GM19395 (cell line): ENCODE data around the gene BRD1.
"Not testable (repeated sequence)": the region's sequence is repeated elsewhere in the genome, so short reads cannot be mapped to it uniquely, and the experiment has no call there.

Source experiments
- ATAC-seq: cut with Tn5 transposase; IDR thresholded peaks from one replicate; pipeline ENCODE4 v1.9.1; 2021; ENCODE audit warnings: mild to moderate bottlenecking, moderate library complexity; ENCODE audit not compliant: unreplicated experiment

The BRD1 gene

GRCh38 chr22:49785046-49785521 is 42.6 kb downstream of the BRD1 start:
- ATAC-seq: no peak

- no peak for ATAC-seq
Observed at GRCh38 chr22:49784630-49784971, 43.1 kb downstream of the BRD1 start.

DNA sequence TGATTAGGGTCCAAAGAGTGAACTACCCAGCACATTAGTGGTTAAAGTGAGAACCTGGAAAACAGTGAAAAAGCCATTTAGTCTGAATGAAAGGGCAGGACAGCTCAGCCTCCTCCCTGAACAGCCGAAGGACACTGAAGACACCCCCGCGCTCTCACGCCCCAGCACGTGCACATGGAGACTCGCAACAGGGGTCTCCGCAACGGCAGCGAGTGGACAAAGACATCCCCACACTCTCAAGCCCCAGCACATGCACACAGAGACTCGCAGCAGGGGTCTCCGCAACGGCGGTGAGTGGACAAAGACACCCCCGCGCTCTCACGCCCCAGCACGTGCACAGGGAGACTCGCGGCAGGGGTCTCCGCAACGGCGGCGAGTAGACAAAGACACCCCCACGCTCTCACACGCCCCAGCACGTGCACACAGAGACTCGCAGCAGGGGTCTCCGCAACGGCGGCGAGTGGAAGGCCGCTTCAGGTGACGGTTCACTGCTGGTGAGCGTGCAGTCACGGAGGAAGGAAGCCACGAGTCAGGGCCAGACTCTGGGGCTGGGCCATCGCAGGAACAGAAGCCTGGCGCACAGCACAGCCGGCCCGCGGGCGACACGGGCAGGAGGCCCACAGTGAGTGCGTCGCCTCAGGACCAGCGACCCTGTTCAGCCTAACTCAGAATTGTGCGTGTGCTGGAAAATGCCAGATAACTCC is 43.6 kb downstream of the BRD1 start:
- ATAC-seq: no peak

GRCh38 chr22:49783036-49783746 is 44.5 kb downstream of the BRD1 start:
- ATAC-seq: no peak

DNA sequence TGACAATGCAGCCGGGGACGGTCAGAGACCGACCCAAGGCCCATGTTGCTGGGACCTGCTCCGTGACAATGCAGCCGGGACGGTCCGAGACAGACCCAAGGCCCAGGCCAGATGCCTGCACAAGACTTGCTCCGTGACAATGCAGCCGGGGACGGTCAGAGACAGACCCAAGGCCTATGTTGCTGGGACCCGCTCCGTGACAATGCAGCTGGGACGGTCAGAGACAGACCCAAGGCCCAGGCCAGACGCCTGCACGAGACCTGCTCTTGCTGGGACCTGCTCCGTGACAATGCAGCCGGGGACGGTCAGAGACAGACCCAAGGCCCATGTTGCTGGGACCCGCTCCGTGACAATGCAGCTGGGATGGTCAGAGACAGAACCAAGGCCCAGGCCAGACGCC is 45.8 kb downstream of the BRD1 start:
- ATAC-seq: not testable (repeated sequence)

DNA sequence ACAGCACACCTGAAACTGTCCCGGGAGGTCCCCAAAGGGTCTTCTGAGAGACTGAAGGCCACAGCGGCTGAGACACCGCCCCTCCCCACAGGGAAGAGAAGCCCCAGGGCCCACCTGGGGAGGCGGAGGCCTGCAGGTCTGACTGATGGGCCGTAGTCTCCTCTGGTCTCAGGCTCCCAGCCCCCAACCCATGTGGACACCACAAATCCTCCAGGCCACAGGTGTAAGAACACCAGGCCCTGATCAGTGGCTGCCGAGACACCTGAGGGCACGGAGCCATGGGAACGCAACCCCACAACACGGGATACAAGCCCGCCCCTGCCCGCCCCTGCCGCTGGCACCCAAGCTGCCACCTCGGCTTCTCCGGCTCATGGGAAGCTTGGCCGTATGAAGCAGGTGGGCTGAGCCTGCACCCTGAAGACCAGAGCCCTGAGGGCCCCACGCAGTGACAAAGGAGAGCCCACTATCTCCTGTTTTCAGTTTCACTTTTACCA is 46.3 kb downstream of the BRD1 start:
- no peak for ATAC-seq

GRCh38 chr22:49780698-49781288 is 46.9 kb downstream of the BRD1 start:
- no peak for ATAC-seq

DNA sequence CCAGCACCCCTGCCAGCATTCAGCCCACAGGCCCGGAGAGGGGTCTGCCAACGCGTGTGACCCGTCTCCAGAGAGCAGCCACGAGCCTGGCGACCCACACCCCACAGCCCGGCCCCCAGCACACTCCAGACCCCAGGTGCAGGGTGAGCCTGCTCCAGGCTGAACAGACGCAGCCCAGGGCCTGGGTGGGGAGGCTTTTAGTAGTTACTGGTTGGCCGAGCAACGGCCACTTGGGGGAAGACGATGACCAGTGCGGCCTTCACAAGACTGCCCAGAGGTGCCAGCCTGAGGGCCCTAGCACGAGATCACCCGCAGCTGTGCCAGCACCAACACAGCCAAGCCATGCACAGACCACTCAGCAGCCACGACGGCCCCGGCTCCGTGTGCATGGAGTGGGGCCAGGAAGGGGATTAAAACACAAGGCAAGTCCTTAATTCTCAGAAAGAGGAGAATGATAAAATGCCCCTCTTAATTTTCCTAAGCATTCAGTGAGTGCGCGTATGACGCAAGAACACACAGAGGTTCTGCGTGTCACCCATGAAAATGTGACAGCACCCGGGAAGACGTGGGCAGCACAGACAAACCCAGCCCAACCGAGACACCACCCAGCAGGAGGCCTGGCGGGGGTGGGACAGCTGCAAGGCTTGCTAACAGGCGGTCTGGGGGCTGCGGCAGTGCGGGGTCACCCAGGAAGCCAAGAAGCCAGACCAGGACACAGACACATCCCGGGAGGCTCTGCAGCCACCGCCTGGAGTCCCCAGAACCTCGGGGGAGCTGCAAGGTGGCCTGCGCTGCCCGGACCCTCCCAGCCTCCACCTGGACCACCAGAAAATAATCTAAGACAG is 47.6 kb downstream of the BRD1 start:
- ATAC-seq: no peak

- ATAC-seq: no peak
Observed at GRCh38 chr22:49779211-49779610, 48.5 kb downstream of the BRD1 start.

- no peak for ATAC-seq
Observed at GRCh38 chr22:49777569-49778249, 50.0 kb downstream of the BRD1 start.

GRCh38 chr22:49776891-49777290 is 50.8 kb downstream of the BRD1 start:
- no peak for ATAC-seq

- no peak for ATAC-seq
Observed at GRCh38 chr22:49775867-49776511, 51.7 kb downstream of the BRD1 start.

DNA sequence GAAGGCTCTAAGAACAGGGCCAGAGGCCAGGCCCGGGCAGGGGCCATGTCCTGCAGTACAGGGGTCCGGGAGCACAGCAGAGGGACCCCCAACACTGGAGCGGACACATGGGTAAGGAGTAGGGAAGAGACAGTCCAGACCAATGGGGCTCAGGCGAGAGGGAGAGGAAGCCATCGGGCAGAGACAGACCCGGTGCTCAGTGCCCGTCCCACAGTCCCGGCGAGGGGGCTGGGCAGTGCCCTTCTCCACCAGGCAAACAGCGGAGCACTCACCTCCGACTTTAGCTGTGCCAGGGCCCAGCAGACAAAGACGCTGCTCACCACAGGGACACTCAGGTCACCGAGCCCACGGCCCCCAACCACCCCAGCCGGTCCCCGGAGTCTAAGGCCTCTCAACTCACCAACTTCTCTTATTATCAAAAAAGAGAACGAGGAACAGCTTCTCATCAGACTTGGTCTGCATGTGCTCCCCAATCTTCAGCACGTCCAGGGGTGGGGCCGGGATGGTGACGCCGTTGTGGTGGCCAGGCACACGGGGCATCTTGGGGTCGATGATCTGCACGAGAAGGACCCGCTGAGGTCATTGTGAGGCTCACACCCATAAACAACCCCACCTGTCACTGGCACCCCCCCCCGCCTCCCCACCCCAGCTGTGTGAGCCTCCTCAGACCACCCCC is 52.3 kb downstream of the BRD1 start:
- no peak for ATAC-seq

DNA sequence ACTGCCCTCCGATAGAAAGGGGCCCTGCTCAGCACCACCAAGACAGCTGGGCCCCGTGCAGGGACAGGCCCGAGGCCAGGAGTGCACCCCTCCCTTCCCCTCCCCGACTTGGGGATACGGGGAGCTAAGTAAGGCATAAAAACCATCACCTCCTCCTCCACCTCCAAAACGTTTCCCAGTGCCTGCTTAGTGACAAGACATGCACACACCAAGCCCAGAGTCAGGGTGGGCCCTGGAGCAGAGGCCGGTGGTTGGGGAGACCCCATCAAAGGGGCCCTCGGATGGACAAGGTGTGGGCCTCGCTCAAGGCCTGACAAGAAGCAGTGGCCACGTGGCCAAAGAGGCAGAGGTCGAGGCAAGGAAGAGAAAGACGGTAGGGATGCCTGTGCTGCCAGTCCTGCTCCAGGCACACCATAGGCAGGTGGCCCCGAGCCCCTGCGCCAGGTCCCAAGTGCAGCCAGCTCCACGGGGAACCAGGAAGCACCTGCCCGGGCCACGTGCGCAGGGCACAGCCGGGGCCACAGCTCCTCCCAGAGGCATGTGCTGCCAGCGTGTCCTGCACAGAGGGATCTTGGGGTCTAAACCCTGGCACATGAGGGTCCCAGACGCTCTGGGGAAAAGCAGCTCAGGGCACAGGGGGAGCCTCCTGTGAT is 53.0 kb downstream of the BRD1 start:
- no peak for ATAC-seq

- no peak for ATAC-seq
Observed at GRCh38 chr22:49774046-49774445, 53.6 kb downstream of the BRD1 start.

GRCh38 chr22:49773531-49773930 is 54.1 kb downstream of the BRD1 start:
- no peak for ATAC-seq

DNA sequence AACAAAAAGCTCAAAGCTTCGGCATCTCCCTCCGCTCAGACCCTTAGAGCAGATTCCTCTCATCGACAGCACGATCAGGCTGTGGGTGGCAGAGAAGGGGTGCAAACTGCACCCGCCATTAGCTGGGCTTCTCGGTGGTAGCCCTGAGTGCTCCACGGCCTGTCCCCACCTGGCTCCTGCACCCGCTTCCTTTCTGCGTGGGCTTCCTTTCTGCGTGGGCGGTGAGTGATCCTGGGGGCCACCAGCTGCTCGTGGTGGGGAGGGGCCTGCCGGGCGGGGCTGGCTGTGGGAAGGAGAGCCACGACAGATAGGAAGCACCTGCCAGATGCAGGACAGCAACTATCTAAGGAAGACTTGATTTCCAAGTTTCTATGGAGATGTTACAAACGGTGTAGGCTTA is 55.0 kb downstream of the BRD1 start:
- ATAC-seq: no peak

- ATAC-seq: no peak
Observed at GRCh38 chr22:49771266-49772065, 56.2 kb downstream of the BRD1 start.
